Effector CD4-positive, alpha-beta T cell (primary cell): ENCODE measurements around the gene MRPS25.
A peak's percentile ranks its signal among the peaks of the same experiment; 100 is the strongest.

Experiments
- DNase-seq: peaks from one replicate; pipeline ENCODE4 v3.0.0-alpha.2; 2020

Gene MRPS25

DNA sequence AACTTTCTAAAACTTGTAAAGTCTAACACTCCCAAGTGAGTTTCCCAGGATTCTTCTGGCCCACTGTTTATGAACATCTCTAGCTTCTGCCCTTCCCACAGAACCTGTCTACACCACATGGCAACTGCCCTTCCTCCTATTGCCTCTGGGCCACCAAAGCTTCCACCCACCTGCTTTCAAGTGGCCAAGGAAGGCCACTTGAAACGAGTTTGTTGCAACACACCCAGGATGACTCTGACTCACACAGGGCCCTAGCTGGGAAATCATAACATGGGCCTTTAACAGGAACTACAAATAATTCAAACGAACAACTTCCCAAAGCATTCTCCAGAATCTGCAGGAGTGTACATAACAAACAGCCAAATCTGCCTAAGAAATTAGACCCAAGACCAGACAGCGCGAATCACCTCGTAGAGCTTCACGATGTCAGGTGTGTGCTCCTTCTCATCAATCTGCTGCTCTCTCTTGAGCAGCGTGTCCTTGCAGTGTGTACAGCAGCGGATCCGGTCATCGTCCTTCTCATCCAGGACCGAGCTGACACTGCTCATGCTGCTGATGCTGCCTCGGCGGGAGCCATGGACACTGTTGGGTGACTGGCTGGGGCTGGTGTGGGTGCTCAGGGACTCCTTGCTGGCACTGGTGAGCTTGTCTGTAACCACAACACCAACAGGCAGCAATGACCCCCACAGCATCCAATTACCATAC is 17.0 kb upstream of the MRPS25 start:
- no peak for DNase-seq

DNA sequence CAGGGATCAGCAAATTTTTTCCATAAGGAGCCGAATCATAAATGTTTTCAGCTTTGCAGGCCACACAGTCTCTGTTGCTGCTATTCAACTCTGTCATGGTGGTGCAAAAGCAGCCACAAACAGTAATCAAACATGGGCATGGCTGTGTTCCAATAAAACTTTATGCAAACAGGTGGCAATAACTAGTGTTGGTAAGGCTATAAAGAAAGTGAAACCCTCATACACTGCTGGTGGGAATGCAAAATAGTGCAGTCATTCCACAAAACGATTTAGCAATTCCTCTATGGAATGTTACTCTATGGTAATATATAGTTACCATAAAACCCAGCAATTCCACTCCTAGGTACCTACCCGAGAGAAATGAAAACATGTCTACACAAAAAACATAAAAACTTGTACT is 14.0 kb upstream of the MRPS25 start:
- DNase-seq, result no peak

DNA sequence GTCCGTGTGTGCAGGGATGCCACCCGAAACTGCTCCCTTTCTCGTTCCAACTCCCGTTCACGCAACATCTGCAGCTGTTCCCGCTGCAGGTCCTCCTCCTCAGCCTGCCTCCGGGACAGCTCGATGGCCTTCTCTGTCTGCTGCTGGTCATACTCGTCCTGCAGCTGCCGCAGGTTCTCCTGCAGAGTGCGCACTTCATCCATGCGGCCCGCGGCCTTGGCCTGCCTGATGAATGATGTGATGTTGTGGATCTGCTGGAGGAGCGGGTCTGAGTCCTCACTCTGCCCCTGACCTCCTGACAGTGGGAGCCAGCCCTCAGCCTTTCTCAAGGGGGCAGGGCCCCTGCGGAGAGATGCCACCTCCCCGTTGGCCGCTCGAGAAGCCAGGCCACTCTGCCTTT is 9.4 kb upstream of the MRPS25 start:
- no peak for DNase-seq

DNA sequence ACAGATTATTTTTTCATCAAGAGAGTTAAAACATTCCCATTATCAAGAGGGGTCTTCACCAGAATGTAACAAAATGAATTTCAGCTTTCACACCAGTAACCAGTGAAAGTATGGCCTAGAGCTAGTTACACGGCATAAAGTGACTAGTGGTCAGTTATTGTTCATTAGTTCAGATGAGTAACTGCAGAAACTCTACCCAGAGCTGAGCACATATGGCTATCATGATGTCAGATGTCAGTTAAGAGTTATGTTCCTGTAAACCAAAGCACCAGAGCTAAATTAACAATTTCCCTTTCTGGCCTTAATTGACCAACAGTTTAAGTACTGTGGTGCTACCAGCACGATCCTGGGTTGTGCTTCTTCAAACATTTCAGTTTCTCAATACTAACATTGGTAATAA is 6.6 kb upstream of the MRPS25 start:
- DNase-seq, result no peak

DNA sequence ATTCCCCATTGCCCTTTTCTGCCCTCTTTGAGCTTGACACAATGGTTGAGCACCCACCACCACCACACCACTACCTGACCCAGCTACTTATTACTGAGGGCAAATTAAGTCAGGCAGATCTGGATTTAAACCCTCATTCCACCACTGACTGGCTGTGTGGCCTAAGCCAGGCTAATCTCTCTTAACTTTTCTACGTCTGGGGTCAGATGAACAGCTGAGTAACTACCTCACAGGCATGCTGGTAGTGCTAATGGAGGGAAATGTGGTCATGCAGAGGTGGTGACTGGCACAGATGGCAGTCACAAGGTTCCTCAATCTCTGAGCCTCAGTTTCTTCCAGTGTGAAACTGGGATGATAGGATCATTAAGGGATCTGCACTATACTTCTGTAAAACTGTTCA is 4.3 kb upstream of the MRPS25 start:
- DNase-seq, result no peak

DNA sequence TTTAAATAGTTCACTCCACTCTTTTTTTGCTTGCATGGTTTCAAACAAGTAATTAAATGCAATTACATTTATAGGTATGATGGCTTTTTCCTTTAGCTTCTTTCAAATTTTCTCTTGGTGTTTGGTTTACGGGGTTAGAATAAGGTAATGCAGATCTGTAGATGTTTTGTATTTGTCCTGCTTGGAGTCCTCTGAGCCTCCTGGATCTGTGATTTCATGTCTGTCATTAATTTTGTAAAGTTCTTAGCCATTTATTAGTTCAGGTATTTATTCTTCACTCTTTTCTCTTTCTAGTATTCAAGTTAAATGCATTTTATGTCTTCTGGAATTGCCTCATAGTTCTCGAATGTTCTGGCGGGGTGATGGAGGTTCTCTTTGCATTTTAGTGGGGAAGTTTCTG is 1.4 kb upstream of the MRPS25 start:
- no peak for DNase-seq

DNA sequence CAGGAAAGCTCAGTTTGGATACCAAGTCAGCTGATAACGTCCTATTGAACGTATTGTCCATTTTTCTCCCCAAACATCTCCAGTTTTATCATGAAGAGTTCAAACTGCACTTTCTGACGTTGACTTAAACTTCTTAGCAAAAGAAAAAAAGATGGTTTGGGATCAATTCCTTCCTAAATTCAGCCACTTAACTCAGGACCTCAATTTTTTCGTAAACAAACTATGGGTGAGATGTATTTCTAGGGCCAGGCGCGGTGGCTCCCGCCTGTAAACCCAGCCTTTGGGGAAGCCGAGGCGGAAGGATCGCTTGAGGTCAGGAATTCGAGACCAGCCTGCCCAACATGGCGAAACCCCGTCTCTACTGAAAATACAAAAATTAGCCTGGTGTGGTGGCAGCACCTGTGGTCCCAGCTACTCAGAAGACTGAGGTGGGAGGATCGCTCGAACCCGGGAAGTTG is 464 bp upstream of the MRPS25 start:
- DNase-seq, result no peak

DNA sequence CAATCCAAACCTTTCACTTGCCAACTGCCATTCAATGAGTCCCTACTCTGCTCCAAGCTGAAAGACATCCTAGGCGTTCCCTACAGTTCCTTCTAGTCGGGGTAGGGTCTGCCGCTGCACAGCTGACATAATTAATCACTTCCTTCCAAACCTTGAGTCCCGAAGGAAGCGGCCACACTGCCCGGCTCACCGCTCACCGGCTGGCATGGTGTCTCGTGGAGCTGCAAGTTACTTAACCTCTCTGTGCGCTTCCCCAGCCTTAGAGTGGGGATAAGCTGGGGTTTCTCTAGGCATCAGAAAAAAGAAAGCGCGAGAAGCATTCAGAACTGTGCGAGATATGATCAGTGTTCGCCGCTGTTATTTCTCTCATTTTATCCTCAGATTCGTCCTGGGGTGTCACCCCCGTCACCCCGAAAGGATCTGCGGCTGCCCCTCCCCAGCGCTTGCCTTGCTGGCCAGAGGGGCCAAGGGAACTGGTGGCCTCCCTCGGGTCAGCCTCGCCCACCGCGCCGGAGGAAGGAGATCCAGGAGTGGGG is 748 bp downstream of the MRPS25 start:
- DNase-seq, result peak; percentile 12

DNA sequence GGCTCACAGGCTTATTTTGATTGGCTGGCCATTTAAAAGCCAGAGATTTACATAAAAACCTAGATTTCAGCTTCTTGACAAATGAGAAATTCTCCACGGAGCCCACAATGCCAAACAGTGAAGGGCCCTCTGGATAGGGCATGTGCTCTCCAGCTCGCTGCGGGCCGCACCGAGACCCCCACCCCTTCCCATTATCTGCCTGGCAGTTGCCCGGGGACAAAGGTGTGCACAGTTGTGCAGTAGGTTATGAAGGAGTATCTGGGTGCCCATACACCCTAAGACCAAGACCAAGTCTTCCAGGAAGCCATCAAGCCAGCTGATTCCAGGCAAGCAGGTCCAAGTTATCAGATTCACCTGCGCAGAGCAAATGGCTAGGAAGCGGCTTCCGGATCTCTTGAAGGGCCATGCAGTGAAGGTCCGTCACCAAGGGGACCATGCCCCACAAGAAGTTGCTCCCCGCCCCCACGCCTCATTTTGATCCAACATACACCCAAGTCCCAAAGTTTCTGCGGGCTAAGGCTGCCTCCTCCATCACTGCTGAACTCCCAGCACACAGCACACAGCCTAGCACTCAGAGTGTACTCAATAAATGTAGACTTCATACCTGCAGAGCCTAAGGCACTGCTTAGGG is 1.3 kb downstream of the MRPS25 start:
- no peak for DNase-seq

DNA sequence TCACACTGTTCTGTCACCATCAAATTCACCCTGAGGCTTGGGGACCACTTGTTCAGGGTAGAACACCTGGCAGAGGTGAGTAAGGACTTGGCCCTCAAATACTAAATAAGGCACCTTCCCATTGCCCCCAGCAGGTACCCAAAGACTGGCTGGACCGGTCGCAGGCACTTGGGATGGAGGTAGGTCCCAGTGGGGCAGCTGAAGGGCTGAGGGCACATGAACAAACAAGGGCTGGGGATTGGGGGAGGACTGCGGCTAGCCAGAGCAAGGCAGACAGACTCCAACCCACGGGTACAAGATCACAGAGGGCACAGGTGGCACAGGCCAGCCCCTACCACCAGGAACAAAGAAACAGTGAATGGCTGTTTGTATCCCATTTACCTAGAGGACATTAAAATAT is 1.9 kb downstream of the MRPS25 start:
- DNase-seq, result no peak

DNA sequence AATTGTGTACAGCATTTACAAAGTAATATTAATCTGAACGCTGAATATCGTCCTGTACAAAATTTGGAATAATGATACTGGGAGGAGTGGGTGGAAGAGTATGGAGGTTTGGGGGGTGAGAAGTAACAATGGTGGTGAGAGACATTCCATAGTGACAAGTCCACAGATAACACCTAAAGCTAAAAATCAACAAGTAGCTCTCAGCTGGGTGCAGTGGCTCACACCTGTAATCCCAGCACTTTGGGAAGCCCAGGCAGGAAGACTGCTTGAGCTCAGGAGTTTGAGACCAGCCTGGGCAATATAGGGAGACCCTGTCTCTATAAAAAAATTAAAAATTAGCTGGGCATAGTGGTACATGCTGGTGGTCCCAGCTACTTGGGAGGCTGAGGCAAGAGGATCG is 5.1 kb downstream of the MRPS25 start:
- no peak for DNase-seq

DNA sequence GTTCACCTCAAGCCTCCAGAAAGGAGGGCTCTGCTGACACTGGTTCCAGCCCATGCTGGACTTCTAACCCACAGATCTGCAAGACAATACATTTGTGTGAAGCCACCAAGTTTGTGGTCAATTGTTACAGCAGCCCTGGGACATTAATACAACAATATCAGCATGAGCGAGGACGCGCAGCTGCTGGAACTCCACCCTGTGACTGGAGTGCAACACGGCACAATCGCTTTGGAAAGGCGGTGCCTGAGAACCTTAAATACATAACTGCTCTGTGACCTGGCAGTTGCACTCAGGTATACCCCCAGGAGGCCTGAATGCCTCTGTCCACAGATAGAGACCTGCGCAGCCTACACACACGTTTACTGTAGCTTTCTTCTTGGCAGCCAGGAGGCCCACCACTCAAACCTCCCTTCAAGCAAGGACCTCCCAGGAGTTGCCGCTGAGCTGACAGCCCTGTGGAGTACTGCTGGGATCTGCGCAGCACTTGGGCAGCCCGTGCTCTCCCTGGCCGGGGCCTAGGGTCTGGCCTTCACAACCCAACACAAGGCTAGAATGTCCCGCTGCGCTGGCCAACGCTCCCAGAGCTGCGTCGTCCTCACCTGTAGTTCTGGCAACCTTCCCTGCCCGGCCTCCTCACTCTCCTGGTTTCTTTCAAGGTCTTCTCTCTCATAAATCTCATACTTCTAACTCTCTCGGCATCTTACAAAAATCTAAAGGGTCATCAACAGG is 8.3 kb downstream of the MRPS25 start:
- DNase-seq, result no peak

DNA sequence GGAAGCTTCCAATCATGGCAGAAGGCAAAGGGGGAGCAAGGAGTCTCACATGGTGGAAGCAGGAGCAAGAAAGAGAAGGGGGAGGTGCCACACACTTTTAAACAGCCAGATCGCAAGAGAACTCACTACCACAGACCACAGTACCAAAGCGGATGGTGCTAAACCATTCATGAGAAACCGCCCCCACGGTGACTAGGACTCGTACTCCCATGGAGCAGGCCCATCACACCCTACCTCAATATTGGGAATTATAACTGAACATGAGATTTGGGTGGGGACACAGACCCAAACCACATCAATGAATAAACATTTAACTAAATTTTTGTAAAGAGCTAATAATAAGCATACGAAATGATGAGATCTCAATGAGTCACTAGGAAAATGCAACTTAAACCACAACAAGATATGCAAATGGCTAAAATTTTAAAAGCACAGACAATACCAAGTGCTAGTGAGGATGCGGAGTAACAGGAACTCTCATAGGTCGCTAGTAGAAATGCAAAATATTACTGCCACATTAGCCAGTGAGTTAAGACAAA is 10.0 kb downstream of the MRPS25 start:
- peak; percentile 6 for DNase-seq

DNA sequence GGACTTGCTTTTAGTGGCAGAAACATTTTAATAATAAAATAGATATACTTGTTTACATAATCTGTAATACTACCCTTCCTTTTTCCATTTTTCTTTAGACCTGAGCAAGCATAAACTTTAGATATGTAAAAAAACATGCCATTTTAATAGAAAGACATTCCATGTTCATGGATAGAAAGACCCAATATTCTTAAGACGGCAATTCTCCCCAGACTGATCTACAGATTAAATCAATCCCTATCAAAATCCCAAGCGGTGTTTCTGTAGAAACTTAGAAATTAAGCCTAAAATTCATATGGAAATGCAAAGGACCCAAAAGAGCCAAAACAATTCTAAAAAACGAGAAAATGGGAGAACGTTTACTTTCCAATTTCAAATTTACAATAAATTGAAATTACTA is 11.6 kb downstream of the MRPS25 start:
- no peak for DNase-seq

DNA sequence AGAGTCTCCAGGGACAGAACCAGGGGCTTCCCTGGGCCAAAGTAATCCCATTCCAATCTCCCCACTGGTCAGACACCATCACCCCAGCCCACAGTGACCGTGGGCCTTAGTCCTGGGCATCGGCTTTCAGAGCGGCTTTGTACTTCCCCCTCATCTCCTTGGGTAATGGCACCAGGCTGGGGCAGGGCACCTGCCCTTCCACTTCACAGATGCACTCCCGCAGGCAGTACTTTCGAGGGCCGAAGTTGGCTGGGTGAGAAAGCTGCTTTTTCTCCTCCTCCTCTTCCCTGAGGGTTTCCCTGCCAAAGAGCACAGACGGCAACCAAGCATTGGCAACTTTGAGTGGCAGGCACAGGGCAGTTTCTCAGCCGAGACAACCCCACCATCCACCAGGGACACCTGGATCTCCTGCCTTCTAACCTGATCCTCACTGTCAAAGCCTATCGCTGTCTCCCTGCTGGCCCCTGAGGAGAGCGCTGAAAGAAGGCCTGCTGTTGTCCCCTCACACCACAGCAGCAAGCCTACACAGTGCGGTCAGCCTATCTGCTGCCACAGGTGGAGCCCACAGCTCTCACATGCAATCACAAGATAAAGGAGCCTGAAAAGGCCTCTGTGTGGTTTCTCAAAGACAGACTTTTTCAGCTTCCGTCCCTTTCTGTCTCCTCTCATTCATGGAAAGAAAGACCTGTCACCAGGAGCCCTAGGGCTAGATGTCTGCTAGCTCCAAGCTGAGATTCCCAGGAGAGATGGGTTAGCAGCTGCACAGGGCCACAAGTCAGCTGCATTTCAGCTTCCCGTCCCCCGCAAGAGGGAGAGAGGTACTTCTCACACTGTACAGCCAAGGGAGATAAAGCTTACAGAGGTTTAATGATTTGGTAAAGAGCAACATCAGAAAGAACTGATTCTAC is 12.5 kb downstream of the MRPS25 start:
- no peak for DNase-seq

DNA sequence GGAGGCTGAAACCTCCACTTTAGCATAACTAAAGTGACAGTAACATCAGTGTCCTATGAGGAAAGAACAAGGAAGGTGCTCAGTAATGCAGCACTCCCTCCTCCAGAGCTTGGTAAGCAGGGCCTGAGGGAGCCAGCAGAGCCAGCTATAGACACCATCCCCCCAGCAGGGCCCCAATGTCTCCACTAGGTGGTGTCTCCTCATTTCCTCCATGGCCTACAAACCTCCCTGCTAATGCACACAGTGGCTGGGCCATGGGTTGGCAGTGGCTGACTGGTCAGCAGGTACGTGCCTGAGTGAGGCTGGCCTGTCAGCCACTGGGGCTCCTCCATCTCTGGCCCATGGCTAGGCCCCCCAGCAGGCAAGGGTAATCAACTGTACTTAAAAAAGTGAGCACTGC is 13.6 kb downstream of the MRPS25 start:
- DNase-seq, result peak; percentile 10

DNA sequence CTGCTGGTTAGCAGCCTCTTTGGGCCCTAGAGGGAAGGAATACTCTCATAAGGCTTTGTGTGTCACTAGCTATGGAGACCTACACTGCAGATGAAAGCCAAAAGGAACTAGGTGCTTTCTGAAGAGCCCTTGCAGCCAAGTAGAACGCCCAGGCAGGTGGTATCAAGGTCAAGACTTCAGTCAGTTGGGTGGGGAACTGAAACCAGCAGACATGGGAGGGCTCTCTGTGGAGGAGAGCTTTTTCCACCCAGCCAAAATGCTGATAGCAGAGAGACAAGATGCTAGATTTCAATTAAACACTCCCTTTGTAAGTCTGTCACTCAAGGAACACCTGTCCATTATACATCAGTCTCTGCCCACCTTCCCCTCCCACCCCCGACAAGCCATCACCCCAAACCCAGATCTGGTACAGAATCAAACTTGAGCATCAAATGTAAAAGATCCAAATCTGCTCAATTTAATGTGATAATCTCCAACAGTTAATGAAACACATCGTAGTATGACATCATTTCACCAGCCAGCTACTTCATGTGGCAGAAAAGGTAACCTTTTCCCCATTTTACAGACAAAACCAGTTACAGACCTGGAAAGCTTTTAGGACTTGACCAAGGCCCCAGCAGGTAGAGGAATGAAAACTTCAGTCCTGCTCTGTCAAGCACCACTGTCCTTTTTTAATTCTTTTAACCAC is 14.6 kb downstream of the MRPS25 start:
- DNase-seq, result no peak

DNA sequence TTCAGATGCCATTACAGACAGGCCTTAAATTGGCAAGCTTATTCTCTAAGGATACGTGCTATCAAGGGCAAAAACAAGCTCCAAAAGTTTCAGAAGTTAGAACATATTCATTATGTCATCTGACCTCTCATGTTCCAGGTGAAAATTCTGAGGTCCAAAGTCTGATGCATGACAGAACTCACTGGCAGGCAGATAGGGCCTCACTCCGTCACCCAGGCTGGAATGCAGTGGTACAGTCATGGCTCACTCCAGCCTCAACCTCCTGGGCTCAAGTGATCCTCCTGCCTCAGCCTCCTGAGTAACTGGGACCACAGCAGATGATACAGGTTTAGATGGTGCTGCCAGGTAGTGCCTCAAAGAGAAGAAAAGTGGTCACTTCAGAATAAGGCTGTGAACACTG is 15.5 kb downstream of the MRPS25 start:
- no peak for DNase-seq

DNA sequence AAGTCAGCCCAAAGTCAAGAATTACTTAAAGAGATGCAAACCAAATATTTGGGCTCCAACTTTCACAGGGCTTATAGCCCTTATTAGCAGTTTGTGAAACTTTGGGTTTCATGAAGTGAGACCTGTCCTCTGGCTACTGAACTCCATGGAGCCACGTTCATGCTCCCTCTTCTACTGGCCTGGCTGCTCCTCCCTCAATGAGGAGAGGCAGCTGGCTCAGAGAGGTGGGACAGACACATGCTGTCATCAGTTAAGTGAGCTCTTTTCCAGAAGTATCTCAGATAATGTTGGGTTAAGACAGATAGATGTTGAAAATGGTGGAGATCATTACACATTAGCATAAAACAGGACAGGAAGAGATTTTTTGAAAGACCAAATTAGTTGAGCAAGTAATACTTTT is 19.4 kb downstream of the MRPS25 start:
- no peak for DNase-seq

DNA sequence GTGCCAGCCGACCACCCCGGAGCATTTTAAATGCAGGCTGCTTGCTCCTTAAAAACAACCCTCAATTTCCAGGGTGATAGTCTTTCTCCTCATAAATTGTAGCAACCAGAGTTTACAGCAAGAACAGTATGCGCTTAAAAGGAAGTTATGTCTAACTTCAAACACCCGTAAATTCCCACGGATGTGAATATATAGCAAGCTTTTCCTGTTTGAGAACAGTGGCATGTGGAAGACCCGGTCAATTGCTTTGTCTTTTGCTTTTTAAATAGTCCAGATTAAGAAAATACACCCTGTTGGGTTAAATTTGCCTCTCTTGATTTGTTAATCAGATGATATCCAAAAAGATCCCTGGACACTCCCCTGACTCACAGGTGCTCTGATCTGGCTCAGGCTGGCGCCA is 20.8 kb downstream of the MRPS25 start:
- no peak for DNase-seq

DNA sequence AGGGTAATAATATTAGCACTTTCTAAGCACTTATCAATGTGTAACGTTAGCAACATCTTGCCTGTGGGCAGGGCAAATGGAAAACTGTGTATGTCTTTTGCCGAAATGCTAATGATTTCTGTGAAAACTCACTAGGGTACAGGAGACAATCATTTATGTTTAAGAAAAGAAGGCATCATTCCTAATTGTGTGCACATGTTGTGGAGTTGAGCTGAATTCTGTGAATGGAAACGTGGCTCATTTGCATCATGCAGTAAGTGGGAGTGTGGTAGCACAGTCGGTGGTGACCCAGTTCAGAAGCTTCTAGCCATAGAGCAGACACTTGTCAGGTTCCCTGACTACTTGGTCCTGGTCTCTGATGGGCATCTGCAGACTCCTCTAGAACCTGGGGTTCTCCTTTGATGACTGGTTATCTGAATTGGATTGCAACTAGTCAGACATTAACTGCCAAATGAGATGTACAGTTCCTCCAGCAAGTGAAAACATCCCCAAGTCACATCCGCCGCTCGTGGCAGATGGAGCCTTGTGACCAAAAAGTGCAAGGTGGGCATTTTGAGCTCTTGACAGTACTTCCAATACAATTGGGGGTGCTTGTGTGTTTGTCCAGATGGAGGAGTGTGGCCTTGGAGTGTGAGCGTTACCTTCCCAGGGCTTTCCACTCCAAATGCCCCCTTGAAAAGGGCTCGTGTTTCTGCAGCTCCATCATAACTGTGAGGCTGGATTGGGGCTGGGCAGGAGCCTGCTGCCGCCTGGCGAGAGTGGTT is 21.5 kb downstream of the MRPS25 start:
- DNase-seq, result no peak
